HG03521 (cell line): Measurements from ENCODE around the gene MYRIP.
"Not testable (repeated sequence)": the region's sequence is repeated elsewhere in the genome, so short reads cannot be mapped to it uniquely, and the experiment has no call there.

Experiments used
- ATAC-seq: cut with Tn5 transposase; IDR thresholded peaks from one replicate; pipeline ENCODE4 v1.9.1; 2021; ENCODE audit warnings: mild to moderate bottlenecking, moderate library complexity; ENCODE audit not compliant: unreplicated experiment

MYRIP gene

DNA sequence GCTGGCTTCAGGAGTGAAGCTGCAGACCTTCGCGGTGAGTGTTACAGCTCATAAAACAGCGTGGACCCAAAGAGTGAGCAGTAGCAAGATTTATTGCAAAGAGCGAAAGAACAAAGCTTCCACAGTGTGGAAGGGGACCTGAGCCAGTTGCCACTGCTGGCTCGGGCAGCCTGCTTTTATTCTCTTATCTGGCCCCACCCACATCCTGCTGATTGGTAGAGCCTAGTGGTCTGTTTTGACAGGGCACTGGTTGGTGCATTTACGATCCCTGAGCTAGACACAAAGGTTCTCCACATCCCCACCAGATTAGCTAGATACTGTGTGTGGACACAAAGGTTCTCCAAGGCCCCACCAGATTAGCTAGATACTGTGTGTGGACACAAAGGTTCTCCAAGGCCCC is 267.7 kb downstream of the MYRIP start:
- ATAC-seq, result not testable (repeated sequence)

DNA sequence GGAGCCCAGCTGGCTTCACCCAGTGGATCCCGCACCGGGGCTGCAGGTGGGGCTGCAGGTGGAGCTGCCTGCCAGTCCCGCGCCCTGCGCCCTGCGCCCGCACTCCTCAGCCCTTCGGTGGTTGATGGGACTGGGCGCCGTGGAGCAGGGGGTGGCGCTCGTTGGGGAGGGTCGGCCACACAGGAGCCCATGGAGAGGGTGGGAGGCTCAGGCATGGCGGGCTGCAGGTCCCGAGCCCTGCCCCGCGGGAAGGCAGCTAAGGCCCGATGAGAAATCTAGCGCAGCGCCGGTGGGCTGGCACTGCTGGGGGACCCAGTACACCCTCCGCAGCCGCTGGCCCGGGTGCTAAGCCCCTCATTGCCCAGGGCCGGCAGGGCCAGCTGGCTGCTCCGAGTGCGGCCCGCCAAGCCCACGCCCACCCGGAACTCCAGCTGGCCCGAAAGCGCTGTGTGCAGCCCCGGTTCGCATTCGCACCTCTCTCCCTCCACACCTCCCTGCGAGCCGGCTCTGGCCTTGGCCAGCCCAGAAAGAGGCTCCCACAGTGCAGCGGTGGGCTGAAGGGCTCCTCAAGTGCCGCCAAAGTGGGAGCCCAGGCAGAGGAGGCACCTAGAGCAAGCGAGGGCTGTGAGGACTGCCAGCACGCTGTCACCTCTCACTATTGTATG is 268.6 kb downstream of the MYRIP start:
- ATAC-seq, result not testable (repeated sequence)

DNA sequence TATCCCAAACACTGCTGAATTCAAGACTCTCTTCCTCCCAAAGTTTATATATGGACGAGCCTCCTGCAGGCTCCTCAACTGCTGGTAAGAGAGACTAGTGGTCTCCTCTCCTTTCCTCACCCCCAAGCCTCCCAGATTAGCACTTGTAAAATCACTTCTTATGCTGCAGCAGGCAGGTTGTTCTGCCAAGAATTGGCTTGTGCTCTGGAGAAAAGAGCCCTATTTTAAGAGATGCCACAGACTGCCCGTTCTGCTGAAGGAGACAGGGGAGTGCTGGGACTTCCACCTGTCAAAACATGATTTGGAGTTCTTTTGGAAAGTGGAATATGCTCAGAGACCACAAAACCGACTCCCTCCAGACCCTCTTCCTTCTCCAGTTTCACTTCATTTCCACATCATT is 269.2 kb downstream of the MYRIP start:
- ATAC-seq, result no peak

DNA sequence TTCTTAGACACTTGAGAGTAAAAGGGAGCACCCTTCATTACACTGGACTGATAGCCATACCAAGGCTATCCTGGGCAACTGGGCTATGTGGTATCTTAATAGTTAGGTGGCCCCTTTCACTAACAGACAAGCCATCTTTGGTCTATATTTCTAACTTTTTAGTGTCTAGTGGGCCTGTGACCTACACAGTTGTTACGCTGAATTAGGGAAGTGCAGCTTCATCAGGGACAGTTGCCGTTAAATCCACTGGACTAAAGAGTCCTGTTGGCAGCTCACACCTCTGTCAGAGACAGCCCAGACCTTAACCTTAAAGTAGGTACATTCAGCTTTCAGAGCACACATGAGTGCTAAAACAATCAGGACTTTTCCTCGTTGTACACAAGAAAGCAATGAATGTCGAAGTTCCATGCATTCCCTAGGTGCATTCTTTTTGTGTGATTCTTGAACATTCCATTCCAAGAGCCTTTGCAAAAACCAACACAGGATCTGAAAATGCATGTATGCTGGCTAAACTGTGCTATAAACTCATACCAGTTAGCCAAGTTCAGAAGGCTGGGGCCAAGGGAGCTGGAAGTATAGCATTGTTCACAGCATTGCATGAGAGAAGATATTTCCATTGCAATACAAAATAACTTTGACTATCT is 269.9 kb downstream of the MYRIP start:
- no peak for ATAC-seq

DNA sequence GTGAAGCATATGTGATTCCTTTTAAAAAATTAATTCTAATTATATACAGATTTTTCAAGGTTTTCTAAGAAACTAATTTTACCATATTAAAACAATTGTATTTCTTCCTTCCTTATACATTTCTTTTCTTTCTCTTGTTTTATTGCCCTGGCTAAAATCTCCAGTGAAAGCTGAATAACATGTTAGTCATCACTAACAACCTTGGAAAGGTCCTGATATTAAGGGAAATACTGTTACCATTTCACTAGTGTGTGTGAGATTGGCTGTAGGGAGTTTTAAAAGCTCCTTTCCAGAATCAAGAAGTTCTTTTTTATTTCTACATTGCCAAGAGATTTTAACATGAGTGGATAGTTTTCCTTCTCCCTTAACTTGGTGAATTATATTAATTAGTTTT is 270.4 kb downstream of the MYRIP start:
- no peak for ATAC-seq

DNA sequence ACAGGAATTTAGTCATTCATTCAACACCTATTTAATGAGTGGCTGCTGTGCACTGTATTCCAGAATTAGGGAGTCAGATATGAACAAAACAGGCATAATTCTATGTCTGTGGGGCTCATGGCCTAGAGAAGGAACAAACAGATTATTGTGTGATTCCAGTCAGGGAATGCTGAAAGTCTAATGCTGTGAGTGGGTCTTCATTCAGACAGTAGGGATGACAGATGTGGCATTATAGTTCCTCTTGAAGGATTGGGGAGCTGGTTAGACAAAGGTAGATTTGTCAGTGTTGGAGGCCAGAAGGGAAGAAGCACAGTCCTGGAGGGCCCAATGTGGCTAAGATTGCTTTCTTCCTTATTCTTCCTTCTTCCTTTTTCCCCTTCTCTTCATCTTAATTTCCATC is 273.7 kb downstream of the MYRIP start:
- ATAC-seq, result no peak

DNA sequence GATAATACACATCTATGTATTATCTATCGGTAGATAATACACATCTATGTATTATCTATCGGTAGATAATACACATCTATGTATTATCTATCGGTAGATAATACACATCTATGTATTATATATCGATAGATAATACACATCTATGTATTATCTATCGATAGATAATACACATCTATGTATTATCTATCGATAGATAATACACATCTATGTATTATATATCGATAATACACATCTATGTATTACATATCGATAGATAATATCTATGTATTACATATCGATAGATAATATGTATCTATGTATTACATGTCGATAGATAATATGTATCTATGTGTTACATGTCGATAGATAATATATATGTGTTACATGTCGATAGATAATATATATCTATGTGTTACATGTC is 275.0 kb downstream of the MYRIP start:
- ATAC-seq, result not testable (repeated sequence)

DNA sequence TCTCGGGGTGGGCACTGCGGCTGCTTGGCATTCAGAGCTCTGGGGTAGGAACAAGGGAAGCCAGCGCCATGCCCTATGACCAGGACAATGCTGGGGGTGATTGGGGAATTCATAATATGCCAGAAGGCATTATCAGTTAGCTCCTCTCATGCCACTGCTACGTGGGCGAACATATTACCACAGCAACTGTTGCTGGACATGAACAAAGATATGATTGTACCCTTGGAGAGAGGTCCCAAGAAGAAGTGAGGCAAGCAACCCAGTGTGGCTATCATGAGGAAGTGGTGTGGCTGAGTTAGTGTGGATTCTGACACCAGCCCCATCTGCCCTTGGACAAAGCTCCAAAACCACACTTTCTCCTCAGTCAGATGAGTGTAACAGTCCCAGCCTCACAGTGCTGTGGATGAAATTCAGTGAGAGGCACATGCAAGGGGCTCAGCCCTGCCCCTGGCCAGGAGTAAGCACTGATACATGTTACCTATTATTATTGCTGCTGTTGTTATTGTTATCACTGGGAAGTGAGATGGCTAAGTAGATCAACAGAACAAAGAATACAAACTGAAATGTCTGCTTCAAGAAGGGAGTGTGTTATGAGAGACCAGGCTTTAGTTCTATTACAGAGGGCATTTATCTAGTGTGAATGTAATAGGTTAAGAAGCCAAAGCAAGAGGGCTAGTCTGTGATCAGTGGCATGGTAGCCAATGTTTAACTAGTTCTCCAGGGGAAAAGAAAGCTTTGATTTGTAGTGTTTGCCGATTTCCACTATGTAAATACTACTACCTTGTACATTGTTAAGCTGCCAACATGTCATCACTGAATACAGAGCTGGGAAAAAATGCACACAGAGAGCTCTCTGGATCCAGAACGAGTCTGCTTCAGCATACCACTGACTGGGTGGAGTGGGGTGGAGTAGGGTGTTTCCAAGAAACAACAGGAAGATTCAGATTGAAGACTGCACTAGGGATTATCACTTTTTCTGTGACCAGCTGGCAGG is 277.8 kb downstream of the MYRIP start:
- no peak for ATAC-seq

DNA sequence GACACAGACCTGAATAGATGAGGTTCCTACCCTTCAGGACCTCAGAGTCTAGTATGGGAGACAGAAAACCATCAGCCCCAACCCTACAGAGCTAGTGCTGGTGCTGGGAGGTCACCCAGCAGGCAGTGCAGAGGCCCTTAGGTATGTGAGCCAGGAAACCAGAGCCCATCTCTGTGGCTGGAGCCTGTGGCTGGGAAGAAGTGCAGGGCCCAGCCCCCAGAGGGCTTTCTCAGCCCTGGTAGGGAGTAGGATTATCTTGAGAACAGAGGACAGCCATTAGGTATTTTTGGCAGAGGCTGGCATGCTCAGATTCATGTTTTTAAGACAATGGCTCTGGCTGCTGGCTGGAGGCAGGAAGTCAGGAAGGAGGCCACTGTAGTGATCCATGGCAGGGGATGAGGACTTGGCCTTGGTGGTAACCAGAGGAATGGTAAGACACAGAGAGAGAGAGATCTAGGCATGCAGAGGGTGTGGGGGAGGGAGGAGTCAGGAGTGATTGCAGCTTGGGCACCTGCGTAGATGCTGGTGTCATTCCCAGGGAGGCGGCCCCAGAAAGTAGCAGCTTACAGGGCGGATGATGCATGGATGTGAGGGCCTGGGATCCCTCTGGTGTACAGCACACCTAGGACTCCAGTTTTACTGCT is 279.2 kb downstream of the MYRIP start:
- no peak for ATAC-seq

DNA sequence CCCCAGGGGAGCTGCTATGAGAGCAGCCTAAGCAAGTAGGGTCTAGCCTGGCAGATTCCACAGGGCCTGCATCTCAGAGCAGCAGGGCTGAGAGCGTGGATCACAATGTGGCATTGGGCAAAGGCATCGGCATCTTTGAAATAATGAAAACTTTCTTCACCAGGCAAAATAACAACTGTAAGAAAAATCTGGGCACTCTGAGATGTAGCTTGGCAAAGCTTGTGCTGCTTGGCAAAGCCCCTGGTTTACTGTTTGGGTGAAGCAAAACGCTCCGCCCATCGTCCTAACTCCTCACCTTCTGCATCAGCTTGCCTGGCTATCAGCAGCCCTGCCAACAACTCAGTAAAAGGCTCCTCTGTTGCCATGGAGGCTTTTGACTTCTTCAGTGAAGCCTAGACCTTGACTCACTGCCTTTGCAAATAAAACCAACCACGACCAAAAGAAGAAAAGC is 287.3 kb downstream of the MYRIP start:
- ATAC-seq, result no peak

DNA sequence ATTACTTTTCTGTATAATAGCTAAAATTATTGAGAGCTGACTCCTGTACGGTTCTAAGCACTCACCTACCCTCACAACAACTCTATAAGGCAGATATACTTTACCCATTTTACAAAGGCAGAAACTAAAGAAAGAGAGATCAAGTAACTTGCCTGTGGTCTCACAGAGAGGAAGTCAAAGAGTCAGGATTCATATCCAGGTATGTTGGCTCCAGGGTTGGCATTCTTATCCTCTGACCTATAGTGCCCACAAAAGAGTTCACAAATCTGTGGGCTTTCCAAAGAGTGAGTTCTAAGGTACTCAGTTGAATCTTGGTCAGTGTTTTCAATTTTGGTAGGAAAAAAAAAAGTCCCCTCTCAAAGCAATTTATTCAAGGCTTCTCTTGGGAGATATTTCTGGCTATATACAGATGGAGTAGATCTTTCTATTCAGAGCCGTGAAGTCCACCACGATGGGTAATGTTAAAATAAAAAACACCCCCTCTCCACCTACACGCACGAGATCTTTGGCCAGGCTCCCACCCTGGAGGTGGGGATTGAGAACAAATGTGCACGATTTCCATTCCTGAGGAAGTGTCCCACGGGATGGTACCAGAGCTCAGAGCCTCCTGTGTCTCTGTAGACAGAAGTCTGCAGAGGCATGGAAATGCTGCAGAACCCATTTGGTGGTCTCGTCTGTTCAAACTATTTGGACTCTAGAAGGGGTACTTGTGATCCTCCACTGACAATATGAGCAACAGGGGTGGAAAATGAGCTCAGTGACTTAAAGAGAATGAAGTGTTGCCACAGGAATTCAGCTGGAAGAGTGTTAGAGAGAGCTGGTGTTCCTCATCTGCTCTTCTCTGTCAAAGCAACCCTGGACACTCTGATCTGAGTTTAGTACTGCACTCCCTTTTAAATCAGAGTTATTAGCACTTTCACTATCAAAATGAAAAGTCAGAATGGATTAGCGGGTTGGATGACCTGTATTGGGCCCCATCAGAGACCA is 288.0 kb downstream of the MYRIP start:
- ATAC-seq, result no peak

DNA sequence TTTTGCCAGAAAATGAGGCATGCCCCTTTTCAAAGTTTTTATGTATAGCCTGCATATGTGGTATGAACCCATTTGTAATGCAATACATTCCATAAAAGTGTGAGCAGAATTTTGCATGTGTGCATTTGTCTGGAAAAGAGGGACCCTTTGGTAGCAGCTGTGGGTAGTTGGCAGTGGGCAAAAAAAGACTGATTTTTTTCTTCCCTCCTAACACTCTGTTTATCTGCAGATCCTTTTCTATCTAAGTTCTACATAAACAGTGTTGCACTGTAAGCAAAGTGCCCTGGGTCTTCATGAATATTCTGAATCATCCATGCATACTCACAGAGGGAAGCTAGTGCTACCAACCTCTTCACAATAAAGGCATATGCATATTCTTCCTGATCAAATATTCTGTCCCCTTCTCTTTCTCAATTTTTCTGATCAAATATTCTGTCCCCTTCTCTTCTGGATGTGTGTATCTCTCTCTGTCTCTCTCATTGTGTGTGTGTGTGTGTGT is 288.9 kb downstream of the MYRIP start:
- no peak for ATAC-seq

DNA sequence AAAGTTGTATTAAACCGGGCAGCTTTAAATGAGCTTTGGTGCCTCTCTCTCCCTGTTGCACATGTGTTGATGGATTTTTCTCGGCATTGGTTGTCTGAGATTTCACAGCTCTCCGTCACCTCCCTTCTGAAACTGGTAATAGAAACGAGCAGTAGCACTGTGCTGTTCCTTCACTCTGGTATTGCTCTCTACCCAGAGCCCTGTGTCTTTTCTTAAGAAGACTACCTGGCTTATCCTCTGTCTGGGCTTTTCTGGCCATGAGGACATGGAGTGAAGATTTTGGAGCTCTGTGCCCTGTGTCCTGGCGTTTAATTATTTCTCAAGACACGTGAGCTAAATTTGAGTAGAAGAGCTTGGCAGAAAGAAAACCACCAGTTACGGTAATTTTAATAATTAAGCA is 290.5 kb downstream of the MYRIP start:
- no peak for ATAC-seq

DNA sequence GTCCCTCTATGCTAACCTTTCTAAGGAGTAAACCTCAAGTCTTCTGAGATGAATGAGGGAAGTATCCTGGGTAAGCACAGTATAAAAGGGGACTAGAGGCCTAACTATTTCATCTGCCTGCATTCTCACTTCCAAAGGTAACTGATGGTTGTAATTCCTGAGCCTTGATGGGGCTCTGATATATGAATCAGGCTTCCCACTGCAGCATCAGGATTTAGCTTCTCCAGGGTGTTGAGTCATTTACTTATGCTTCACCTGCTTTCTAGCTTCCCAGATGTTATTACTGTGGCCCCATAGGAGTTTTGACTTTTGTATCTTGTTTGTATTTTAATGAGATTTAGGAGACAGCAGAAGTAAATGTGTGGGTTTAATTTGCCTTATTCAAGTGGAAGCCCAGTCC is 292.8 kb downstream of the MYRIP start:
- no peak for ATAC-seq

DNA sequence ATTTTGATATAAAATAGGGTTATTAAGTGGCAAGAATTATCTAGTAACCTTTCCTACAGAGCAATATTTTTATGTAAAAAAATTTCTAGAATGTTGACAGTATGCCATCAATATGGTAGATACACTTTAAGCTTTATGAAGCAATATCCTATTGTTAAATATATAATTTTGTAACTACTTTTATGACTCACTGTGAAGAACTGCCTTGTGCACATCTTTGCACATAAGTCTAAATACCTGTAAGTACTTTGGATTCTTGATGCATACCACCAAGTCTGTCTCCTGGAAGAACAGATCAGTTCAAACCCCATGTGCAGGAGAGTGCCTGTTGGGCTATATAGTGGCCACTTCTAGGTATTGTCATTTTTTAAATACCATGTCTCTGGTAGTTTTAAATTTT is 294.4 kb downstream of the MYRIP start:
- no peak for ATAC-seq

DNA sequence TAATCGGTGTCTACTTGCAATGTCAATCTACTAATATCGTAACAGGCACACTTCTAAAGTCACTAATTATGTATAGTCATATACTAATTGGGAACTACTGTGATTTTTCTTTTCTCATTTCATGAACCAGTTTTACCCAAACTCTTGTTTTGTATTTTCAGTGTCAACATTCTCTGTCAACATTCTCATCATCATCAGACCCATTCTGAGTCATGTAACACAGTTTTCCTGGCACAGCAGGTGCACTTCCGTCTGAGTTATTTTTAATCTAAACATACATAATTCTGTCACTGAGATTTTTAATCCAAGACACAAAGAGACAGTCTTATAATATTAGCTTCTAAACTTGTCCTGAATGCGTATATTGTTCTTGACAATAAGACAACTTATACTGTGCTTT is 295.0 kb downstream of the MYRIP start:
- ATAC-seq, result no peak

DNA sequence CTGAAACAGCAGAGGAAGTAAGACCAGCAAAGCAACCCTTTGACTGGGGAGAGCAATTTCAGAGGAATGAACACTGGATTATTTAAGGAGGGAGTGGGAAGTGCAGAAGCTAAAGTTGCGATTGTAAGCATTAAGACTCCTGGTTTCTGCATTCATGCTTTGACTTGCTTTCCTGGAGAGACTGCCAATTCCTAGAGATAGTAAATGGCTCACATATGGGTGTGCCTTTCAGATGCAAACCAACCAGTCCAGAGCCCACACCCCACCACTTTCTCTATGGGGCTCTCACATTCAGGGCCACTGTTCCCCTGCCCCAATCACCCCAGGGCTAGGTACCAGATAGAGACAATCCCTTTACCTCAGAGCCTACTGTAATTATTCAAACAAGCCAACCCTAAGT is 299.2 kb downstream of the MYRIP start:
- no peak for ATAC-seq

DNA sequence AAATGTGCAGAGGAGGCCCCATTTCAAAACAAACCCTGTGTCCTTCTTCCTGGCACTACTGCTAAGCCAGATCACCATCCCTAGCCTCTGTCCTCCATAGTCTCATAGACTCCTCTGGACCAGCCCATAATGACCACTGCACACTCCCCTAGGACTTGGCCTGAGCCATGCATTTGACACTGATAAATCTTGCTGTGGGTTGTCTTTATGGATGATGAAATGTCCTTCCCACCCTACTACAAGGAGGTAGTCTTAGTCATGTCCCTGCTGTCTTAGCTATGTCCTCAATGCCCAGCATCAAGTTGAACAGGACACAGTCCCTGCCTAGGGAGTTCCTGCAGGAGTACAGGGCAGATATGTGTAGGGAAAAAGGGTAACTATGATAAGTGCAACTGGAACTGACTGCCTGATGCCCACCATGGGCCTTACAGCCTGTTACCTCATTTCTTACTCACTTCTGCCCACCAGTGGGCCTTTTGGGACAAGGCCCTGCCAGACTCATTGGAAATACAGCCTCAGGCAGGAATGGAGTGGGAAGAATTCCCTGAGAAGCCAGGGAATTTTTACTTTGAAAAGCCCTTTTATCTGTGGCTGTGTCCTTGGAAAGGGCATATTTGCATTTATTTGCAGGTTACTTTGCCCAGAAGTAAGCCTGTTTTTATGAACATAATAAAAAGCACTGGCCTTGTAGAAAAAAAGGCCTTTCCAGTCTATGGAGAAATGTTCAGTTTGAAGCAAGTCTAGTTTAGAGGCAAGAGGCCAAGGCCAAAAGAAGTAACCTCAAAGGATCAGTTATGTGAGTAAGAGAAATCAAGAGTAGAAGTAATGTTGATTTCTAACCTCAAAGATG is 300.5 kb downstream of the MYRIP start:
- ATAC-seq, result no peak
